ENCODE measurements around the gene STAG2.

STAG2 gene

GRCh38 chrX:124085063-124085462 is 123.6 kb downstream of the STAG2 start:
- Histone ChIP-seq H2AFZ (ENCODE audit: low read length) (no peak overlapping the region), H3K36me3 (ENCODE audit: insufficient read depth, low read length) (peaks cover 73% of the 10 kb centered on the region), H3K9me3 (ENCODE audit: insufficient read depth, low read depth, low read length) (no peaks in the 10 kb centered on the region), H3K4me1 (ENCODE audit: insufficient read depth, low read length, poor library complexity, severe bottlenecking) (no peaks in the 10 kb centered on the region), H3K9me2 (replicated peaks; ENCODE audit: low read depth, low read length) (no peaks in the 10 kb centered on the region), H3K27me3 (ENCODE audit: insufficient read depth, low read length, poor library complexity, severe bottlenecking) (no peaks in the 10 kb centered on the region), H4K20me1 (ENCODE audit: insufficient read depth, low read length, poor library complexity, severe bottlenecking) (no peaks in the 10 kb centered on the region), H3K9ac (ENCODE audit: low read depth, low read length, poor library complexity, severe bottlenecking) (no peak overlapping the region), H3F3A (ENCODE audit: low read depth) (no peaks in the 10 kb centered on the region), H3K4me2 (ENCODE audit: low read depth, low read length, poor library complexity, severe bottlenecking) (no peak overlapping the region), H3K79me2 (ENCODE audit: insufficient read depth, low read length) (no peaks in the 10 kb centered on the region), H3K4me3 (ENCODE audit: low read length, poor library complexity, severe bottlenecking) (no peak overlapping the region)
- no peak for TF ChIP-seq EZH2phosphoT487 (IDR thresholded peaks at IDR 0.05; ENCODE audit: borderline replicate concordance)
- no peak for TF ChIP-seq CTCF (conservative IDR thresholded peaks at IDR 0.05; ENCODE audit: low read length)

GRCh38 chrX:124086411-124086810 is 124.9 kb downstream of the STAG2 start:
- Histone ChIP-seq H3K4me2 (ENCODE audit: low read depth, low read length, poor library complexity, severe bottlenecking) (no peak overlapping the region), H3K4me3 (ENCODE audit: low read length, poor library complexity, severe bottlenecking) (no peak overlapping the region), H3K27me3 (ENCODE audit: insufficient read depth, low read length, poor library complexity, severe bottlenecking) (no peaks in the 10 kb centered on the region), H3K79me2 (ENCODE audit: insufficient read depth, low read length) (no peaks in the 10 kb centered on the region), H3K4me1 (ENCODE audit: insufficient read depth, low read length, poor library complexity, severe bottlenecking) (no peaks in the 10 kb centered on the region), H3K9me3 (ENCODE audit: insufficient read depth, low read depth, low read length) (no peaks in the 10 kb centered on the region), H3K9me2 (replicated peaks; ENCODE audit: low read depth, low read length) (no peaks in the 10 kb centered on the region), H3F3A (ENCODE audit: low read depth) (no peaks in the 10 kb centered on the region), H2AFZ (ENCODE audit: low read length) (no peak overlapping the region), H4K20me1 (ENCODE audit: insufficient read depth, low read length, poor library complexity, severe bottlenecking) (no peaks in the 10 kb centered on the region), H3K9ac (ENCODE audit: low read depth, low read length, poor library complexity, severe bottlenecking) (no peak overlapping the region), H3K36me3 (ENCODE audit: insufficient read depth, low read length) (peaks cover 73% of the 10 kb centered on the region; the same call in 1 of the 2 replicates)
- TF ChIP-seq CTCF (conservative IDR thresholded peaks at IDR 0.05; ENCODE audit: low read length), result no peak
- no peak for TF ChIP-seq EZH2phosphoT487 (IDR thresholded peaks at IDR 0.05; ENCODE audit: borderline replicate concordance)

- no peaks in the 10 kb centered on the region for H4K20me1 ChIP-seq (ENCODE audit: insufficient read depth, low read length, poor library complexity, severe bottlenecking)
- H3K9me3 ChIP-seq (ENCODE audit: insufficient read depth, low read depth, low read length), result no peaks in the 10 kb centered on the region
- peaks cover 73% of the 10 kb centered on the region; the same call in 1 of the 2 replicates for H3K36me3 ChIP-seq (ENCODE audit: insufficient read depth, low read length)
Measured at GRCh38 chrX:124087000-124087746, 125.7 kb downstream of the STAG2 start.

More at GRCh38 chrX:124087000-124087746, 125.7 kb downstream of the STAG2 start:
- Histone ChIP-seq H3K9me2 (replicated peaks; ENCODE audit: low read depth, low read length) (no peaks in the 10 kb centered on the region), H3K79me2 (ENCODE audit: insufficient read depth, low read length) (no peaks in the 10 kb centered on the region), H2AFZ (ENCODE audit: low read length) (no peak overlapping the region), H3K4me3 (ENCODE audit: low read length, poor library complexity, severe bottlenecking) (no peak overlapping the region), H3K4me1 (ENCODE audit: insufficient read depth, low read length, poor library complexity, severe bottlenecking) (no peaks in the 10 kb centered on the region), H3F3A (ENCODE audit: low read depth) (no peaks in the 10 kb centered on the region), H3K9ac (ENCODE audit: low read depth, low read length, poor library complexity, severe bottlenecking) (no peak overlapping the region), H3K27me3 (ENCODE audit: insufficient read depth, low read length, poor library complexity, severe bottlenecking) (no peaks in the 10 kb centered on the region), H3K4me2 (ENCODE audit: low read depth, low read length, poor library complexity, severe bottlenecking) (no peak overlapping the region)
- TF ChIP-seq CTCF (conservative IDR thresholded peaks at IDR 0.05; ENCODE audit: low read length), result no peak
- TF ChIP-seq EZH2phosphoT487 (IDR thresholded peaks at IDR 0.05; ENCODE audit: borderline replicate concordance), result no peak
